Measurements from ENCODE around the gene SLC25A40.
A peak's percentile ranks its signal among the peaks of the same experiment; 100 is the strongest.
"Not testable (repeated sequence)": the region's sequence is repeated elsewhere in the genome, so short reads cannot be mapped to it uniquely, and the experiment has no call there.

Gene SLC25A40

DNA sequence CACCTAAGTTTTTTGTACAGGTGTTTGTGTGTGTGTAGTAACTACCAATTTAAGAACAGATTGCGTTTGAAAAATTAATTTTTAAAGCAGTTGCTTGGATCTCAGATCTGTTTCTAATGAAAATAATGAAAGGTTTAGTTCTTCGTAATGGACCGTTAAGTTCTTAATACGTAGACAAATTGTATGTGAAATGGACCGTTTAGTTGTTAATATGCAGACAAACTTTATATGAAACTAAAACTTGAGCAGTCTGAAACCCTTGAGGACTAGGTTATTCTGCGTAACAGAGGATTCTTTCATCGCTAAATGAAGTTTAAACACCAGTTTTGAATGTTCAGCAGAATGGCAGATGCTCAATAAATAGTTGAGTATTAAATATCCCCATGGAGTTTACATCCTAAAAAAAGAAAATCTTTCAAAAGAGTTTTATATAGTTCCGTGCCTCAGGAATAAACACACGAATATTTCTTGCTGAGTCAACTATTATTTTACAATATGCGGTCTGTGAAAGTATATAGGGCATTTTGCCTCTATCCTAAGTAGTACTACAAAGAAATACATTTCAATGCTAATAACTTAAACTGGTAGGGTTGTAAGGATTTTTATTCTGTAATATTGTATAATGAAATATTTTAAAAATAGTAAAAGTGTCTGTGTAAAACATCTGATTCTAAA lies 1.3 kb upstream of the SLC25A40 start:
- peak in 1 of 2 donors; percentile 18 for DNase-seq (ENCODE audit: low read depth in 2 of 2)
- H3K4me3 ChIP-seq (replicated peaks in 1 of 2; ENCODE audit: low read depth in 2 of 2, low read length in 2 of 2), result peak overlapping the region; percentile 78 to 90
- TF ChIP-seq, protein P1, sequence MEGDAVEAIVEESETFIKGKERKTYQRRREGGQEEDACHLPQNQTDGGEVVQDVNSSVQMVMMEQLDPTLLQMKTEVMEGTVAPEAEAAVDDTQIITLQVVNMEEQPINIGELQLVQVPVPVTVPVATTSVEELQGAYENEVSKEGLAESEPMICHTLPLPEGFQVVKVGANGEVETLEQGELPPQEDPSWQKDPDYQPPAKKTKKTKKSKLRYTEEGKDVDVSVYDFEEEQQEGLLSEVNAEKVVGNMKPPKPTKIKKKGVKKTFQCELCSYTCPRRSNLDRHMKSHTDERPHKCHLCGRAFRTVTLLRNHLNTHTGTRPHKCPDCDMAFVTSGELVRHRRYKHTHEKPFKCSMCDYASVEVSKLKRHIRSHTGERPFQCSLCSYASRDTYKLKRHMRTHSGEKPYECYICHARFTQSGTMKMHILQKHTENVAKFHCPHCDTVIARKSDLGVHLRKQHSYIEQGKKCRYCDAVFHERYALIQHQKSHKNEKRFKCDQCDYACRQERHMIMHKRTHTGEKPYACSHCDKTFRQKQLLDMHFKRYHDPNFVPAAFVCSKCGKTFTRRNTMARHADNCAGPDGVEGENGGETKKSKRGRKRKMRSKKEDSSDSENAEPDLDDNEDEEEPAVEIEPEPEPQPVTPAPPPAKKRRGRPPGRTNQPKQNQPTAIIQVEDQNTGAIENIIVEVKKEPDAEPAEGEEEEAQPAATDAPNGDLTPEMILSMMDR (IDR thresholded peaks at IDR 0.05; ENCODE audit: low read depth, low read length), result no peak

DNA sequence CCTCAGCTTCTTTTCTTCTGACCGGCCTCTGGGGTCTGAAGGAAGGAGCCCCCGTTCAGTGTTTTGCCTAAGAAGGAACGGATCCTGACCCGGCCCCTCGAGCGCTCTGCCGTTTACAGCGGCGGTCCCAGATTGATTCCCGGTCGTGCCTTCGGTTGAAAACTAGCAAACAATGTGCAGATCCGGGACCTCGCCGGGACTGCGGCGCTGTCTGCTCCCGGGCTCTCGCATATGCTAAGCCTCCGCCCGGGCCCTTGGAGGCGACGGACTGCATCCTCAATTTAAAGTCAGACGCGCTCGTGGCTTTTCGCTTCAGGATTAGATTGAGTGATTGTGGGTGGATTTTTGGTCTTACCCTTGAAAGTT lies 692 bp upstream of the SLC25A40 start:
- DNase-seq (ENCODE audit: low read depth in 2 of 2), result peak; percentile 68 to 69
- TF ChIP-seq, protein P1 (IDR thresholded peaks at IDR 0.05; ENCODE audit: low read depth, low read length), result no peak
- peak overlapping the region; percentile 78 to 90 for H3K4me3 ChIP-seq (replicated peaks in 1 of 2; ENCODE audit: low read depth in 2 of 2, low read length in 2 of 2)

DNA sequence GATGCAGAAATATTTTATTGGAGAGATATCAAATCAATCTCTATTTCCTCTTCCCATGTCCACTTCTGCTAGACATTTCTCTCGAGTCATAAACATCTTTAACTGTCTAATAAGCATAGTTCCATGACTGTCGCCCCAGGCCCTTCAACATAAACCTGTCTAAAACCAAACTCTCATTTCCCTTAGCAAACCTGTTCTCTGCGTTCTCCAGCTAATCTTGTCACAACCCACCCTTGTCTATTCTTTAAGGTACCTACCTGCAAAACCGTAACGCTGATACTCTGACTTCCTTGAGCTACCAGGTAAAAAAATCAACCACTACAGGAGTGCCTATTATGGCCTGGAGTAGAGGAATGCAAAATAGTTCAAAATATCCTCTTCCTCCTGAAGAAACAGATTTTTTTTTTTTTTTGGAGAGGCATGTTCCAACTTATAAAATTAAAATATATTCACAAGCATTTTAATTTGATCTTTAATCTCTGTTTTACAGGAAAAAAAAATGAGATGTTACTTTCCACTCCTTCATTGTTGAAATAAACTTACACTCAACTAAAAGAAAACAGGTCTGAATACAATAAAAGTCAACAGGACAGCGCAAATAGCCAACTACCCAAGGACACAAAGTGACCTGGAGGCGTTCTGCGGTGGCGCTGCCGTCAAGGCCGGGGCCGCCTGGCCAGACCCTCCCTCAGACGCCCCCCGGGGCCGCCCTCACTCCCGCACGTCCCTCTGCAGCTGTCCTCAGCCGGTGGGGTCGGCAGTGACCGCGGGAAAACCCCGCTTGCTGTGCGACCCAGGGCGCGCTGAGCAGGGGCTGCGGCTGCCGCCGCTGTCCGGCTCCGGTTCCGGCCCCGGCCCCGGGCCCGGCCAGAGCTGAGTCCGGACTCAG lies 765 bp downstream of the SLC25A40 start:
- peak overlapping the region; percentile 85 to 90 for H3K4me3 ChIP-seq (replicated peaks in 1 of 2; ENCODE audit: low read depth in 2 of 2, low read length in 2 of 2)
- peak; percentile 14 to 18 for DNase-seq (ENCODE audit: low read depth in 2 of 2)
- TF ChIP-seq, protein P1 (IDR thresholded peaks at IDR 0.05; ENCODE audit: low read depth, low read length), result no peak

DNA sequence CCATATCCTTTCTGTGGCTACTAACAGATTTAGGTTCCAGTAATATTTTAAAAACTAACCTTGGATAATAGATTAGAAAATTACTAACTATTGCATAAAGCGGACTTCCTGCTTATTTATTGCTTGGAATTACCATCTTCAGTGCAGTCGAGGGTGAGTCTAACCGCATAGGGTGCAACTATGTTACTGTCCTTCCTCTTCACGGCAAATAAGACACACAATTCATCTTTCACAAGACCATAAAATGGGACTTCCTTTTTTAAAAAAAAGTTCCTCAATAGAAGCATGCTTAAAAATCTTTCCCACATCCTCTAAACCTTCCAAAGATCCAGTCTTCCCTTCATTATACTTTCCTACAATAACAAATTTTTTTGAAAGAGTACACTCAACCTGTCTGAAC lies 2.1 kb downstream of the SLC25A40 start:
- TF ChIP-seq, protein P1 (IDR thresholded peaks at IDR 0.05; ENCODE audit: low read depth, low read length), result no peak
- DNase-seq (ENCODE audit: low read depth in 2 of 2), result no peak
- no peak overlapping the region for H3K4me3 ChIP-seq (replicated peaks in 1 of 2; ENCODE audit: low read depth in 2 of 2, low read length in 2 of 2)

DNA sequence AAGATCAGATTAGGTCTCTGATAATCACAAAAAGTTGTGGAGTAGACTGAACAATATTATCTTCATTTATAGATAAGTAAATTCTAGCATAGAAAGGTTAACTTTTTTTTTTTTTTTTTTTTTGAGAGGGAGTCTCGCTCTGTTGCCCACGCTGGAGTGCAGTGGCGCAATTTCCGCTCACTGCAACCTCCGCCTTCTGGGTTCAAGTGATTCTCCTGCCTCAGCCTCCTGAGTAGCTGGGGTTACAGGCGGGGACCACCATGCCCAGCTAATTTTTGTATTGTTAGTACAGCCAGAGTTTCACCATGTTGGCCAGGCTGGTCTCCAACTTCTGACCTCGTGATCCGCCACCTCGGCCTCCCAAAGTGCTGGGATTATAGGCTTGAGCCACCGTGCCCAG lies 2.8 kb downstream of the SLC25A40 start:
- H3K4me3 ChIP-seq (replicated peaks in 1 of 2; ENCODE audit: low read depth in 2 of 2, low read length in 2 of 2), result not testable (repeated sequence)

DNA sequence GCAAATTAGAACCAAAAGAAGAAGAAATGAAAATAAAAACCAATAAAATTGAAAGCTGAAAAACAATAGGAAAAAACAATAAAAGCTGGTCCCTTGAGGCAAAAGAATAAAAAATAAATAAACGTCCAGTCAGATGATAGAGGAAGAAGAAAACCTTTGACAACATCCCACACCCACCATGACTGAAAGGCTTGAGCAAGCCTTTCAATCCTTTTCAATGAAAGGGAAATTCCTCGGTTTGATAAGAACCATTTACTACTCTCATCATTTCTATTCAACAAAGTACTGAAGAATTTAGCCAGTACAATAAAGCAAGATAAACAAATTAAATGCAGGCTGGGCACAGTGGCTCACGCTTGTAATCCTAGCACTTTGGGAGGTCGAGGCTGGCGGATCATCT lies 3.8 kb downstream of the SLC25A40 start:
- no peak overlapping the region for H3K4me3 ChIP-seq (replicated peaks in 1 of 2; ENCODE audit: low read depth in 2 of 2, low read length in 2 of 2)
- TF ChIP-seq, protein P1 (IDR thresholded peaks at IDR 0.05; ENCODE audit: low read depth, low read length), result no peak

More for the DNA sequence above, 2.8 kb downstream of the SLC25A40 start:
- DNase-seq (ENCODE audit: low read depth in 2 of 2), result not testable (repeated sequence)

DNA sequence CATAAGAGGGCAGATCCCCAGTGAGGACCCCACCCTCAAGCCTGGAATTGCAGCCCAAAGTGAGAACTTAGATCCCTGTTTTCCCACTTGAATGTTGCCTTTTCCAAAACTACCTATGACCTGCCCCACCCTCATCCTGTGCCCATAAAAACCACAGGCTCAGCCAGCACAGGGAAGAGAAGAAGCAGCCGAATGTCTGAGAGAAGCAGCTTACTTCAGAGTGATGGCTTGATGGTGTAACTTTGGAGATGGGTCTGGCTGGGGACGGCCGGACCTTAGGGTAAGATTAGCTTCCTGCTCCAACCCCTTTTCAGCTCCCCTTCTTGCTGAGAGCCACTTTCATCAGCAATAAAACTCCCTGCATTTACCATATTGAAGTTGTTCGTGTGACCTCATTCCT lies 5.7 kb downstream of the SLC25A40 start:
- DNase-seq (ENCODE audit: low read depth in 2 of 2), result no peak
- TF ChIP-seq, protein P1 (IDR thresholded peaks at IDR 0.05; ENCODE audit: low read depth, low read length), result no peak
- no peak overlapping the region for H3K4me3 ChIP-seq (replicated peaks in 1 of 2; ENCODE audit: low read depth in 2 of 2, low read length in 2 of 2)

More for the DNA sequence above, 3.8 kb downstream of the SLC25A40 start:
- DNase-seq (ENCODE audit: low read depth in 2 of 2), result no peak

DNA sequence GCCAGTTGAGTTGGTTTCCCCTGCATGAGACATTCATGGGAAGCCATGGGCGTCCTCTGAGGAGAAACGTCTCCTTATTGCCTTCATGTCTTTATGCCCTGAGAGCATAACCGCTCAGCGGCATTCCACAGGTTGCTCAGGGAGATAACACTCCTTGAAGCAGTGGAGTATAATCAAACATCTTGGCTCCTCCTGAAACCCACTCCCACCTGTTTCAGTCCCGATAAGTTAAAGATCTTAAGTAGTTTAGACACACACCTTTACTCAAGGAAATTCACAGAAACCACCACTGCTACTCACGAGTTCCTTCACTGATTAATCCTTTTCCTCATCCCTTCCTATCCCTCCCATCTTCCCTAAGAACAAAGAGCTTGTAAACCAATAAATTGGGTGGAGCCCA lies 9.6 kb downstream of the SLC25A40 start:
- not testable (repeated sequence) for DNase-seq (ENCODE audit: low read depth in 2 of 2); H3K4me3 ChIP-seq (replicated peaks in 1 of 2; ENCODE audit: low read depth in 2 of 2, low read length in 2 of 2)

All from cardiac fibroblast (primary cell).